WTC11 (cell line): ENCODE data around the gene LTA4H.

Source experiments
- CTCF ChIP-seq: fragments of 200-600 bp; IDR thresholded peaks from 2 replicates; pipeline ENCODE4 v1.8.0; 2022; ENCODE audit warnings: antibody characterized with exemption
- RELA ChIP-seq: sonication (generic); formaldehyde crosslinking; IDR thresholded peaks from 2 replicates; pipeline ENCODE4 v1.8.1; 2022; ENCODE audit warnings: missing genetic modification reagents, mild to moderate bottlenecking, borderline replicate concordance
- USF2 ChIP-seq: sonication (generic); formaldehyde crosslinking; IDR thresholded peaks from 2 replicates; pipeline ENCODE4 v1.8.1; 2023; ENCODE audit warnings: mild to moderate bottlenecking, missing genetic modification reagents, moderate library complexity

- TF ChIP-seq CTCF (no peak), RELA (no peak), USF2 (CRISPR knock-in tag) (no peak)
These were observed 45.3 kb downstream of the LTA4H start for GRCh38 chr12:95990136-95990535.
